ENCODE measurements around the gene SHROOM2. TPM values are rescaled to one million over a fixed set of nuclear protein-coding genes. Genes with fewer than 3 reads are reported as not detected.
A peak's percentile ranks its signal among the peaks of the same experiment; 100 is the strongest.

The SHROOM2 gene
- total RNA-seq, 4 donors from 2014 or later: 7.8 to 13.2 (median 11.2) TPM

- Histone ChIP-seq H3K9me3 (no peaks in the 10 kb centered on the region), H3K27ac (peak overlapping the region in 3 of 4 donors; percentile 38 to 79 (median 64)), H3K27me3 (no peaks in the 10 kb centered on the region), H3K4me3 (peak overlapping the region; percentile 14 to 51 (median 33)), H3K36me3 (no peaks in the 10 kb centered on the region), H3K4me1 (peaks cover 0 to 31% (median 4%) of the 10 kb centered on the region in 3 donors)
- intact Hi-C loops (cut with DNase I): no loop called here
- no peak for DNase-seq
- TF ChIP-seq POLR2A (IDR thresholded peaks at IDR 0.05) (no peak), CTCF (IDR thresholded peaks at IDR 0.05) (no peak)
- 72 to 75% methylated on average over 4 of the region's 4 CpGs for WGBS, 2 donors
Observed at GRCh38 chrX:9913146-9913433, 126.9 kb downstream of the SHROOM2 start.

- intact Hi-C loops (cut with DNase I): no loop called here
- Histone ChIP-seq H3K4me3 (no peak overlapping the region), H3K9me3 (no peaks in the 10 kb centered on the region), H3K36me3 (no peaks in the 10 kb centered on the region), H3K4me1 (peaks cover 0 to 12% (median 0%) of the 10 kb centered on the region in 3 donors), H3K27me3 (no peaks in the 10 kb centered on the region), H3K27ac (no peak overlapping the region)
- 77 to 90% methylated on average over 4 to 5 of the region's 5 CpGs for WGBS, 2 donors
- no peak for DNase-seq
- TF ChIP-seq CTCF (IDR thresholded peaks at IDR 0.05) (no peak), POLR2A (IDR thresholded peaks at IDR 0.05) (no peak)
Observed at GRCh38 chrX:9917861-9918260, 131.6 kb downstream of the SHROOM2 start.

GRCh38 chrX:9919632-9920172 lies 133.5 kb downstream of the SHROOM2 start:
- Histone ChIP-seq H3K36me3 (no peaks in the 10 kb centered on the region), H3K27ac (no peak overlapping the region), H3K4me3 (no peak overlapping the region), H3K9me3 (no peaks in the 10 kb centered on the region), H3K27me3 (no peaks in the 10 kb centered on the region), H3K4me1 (peaks cover 0 to 6% (median 0%) of the 10 kb centered on the region in 3 donors)
- WGBS, 2 donors: 70 to 73% methylated on average over 2 of the region's 3 CpGs
- DNase-seq: no peak
- intact Hi-C loops (cut with DNase I): no loop called here
- TF ChIP-seq POLR2A (IDR thresholded peaks at IDR 0.05) (no peak), CTCF (IDR thresholded peaks at IDR 0.05) (no peak)

- Histone ChIP-seq H3K27ac (no peak overlapping the region), H3K27me3 (no peaks in the 10 kb centered on the region), H3K4me3 (no peak overlapping the region), H3K9me3 (no peaks in the 10 kb centered on the region), H3K36me3 (no peaks in the 10 kb centered on the region), H3K4me1 (peaks cover 0 to 6% (median 0%) of the 10 kb centered on the region in 3 donors)
- 78 to 96% methylated on average over 5 of the region's 5 CpGs for whole genome bisulfite sequencing, 2 donors
- intact Hi-C loops (cut with DNase I): no loop called here
- DNase-seq: no peak
- TF ChIP-seq POLR2A (IDR thresholded peaks at IDR 0.05): no peak
- TF ChIP-seq CTCF (IDR thresholded peaks at IDR 0.05): no peak
Observed at GRCh38 chrX:9921407-9921806, 135.2 kb downstream of the SHROOM2 start.

- intact Hi-C loops (cut with DNase I): no loop called here
- TF ChIP-seq CTCF (IDR thresholded peaks at IDR 0.05) (no peak), POLR2A (IDR thresholded peaks at IDR 0.05) (no peak)
- no peak for DNase-seq
- Histone ChIP-seq H3K9me3 (no peaks in the 10 kb centered on the region), H3K36me3 (no peaks in the 10 kb centered on the region), H3K27me3 (no peaks in the 10 kb centered on the region), H3K4me1 (peaks cover 0 to 14% (median 0%) of the 10 kb centered on the region in 3 donors), H3K27ac (no peak overlapping the region), H3K4me3 (no peak overlapping the region)
- 54 to 60% methylated on average over 3 to 4 of the region's 5 CpGs for whole genome bisulfite sequencing, 2 donors
Observed at GRCh38 chrX:9923357-9923756, 137.1 kb downstream of the SHROOM2 start.

Data from esophagus squamous epithelium (tissue), 5 donors.